22Rv1 (cell line): ENCODE results near the gene SH2D3A.
"Not testable (repeated sequence)": the region's sequence is repeated elsewhere in the genome, so short reads cannot be mapped to it uniquely, and the experiment has no call there.

ENCODE experiments used
- H3K27ac ChIP-seq: fragments of 450-650 bp; 2 replicates; pipeline ENCODE4 v1.5.1; 2017
- ZFX ChIP-seq: fragments of 450-650 bp; IDR thresholded peaks from 2 replicates; pipeline ENCODE4 v1.6.1; 2017; ENCODE audit warnings: antibody characterized with exemption, borderline replicate concordance
- TF ChIP-seq, protein P1 (sequence below): fragments of 450-650 bp; IDR thresholded peaks from 2 replicates; pipeline ENCODE4 v1.5.1; 2017; ENCODE audit warnings: mild to moderate bottlenecking

The SH2D3A gene

DNA sequence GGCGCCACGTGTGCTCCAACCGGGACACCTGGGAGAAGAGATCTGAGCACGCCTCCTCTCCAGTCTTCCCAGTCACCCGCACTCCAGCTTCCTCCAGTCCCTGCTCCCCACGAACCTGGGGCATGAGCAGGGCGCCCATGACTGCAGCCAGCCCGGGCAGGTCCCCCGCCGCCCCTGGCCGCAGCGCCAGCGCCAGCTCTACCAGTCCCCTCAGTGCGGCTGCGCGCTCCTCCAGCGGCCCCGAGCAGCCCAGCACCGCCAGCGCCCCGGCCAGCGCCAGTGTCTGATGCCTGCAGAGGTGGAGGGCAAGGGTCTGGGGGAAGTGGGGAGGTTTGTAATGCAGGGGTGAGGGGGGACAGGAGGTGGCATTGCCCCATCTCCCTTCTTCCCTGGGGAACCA is 13.1 kb downstream of the SH2D3A start:
- TF ChIP-seq, protein P1, sequence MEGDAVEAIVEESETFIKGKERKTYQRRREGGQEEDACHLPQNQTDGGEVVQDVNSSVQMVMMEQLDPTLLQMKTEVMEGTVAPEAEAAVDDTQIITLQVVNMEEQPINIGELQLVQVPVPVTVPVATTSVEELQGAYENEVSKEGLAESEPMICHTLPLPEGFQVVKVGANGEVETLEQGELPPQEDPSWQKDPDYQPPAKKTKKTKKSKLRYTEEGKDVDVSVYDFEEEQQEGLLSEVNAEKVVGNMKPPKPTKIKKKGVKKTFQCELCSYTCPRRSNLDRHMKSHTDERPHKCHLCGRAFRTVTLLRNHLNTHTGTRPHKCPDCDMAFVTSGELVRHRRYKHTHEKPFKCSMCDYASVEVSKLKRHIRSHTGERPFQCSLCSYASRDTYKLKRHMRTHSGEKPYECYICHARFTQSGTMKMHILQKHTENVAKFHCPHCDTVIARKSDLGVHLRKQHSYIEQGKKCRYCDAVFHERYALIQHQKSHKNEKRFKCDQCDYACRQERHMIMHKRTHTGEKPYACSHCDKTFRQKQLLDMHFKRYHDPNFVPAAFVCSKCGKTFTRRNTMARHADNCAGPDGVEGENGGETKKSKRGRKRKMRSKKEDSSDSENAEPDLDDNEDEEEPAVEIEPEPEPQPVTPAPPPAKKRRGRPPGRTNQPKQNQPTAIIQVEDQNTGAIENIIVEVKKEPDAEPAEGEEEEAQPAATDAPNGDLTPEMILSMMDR: no peak
- TF ChIP-seq ZFX: no peak

DNA sequence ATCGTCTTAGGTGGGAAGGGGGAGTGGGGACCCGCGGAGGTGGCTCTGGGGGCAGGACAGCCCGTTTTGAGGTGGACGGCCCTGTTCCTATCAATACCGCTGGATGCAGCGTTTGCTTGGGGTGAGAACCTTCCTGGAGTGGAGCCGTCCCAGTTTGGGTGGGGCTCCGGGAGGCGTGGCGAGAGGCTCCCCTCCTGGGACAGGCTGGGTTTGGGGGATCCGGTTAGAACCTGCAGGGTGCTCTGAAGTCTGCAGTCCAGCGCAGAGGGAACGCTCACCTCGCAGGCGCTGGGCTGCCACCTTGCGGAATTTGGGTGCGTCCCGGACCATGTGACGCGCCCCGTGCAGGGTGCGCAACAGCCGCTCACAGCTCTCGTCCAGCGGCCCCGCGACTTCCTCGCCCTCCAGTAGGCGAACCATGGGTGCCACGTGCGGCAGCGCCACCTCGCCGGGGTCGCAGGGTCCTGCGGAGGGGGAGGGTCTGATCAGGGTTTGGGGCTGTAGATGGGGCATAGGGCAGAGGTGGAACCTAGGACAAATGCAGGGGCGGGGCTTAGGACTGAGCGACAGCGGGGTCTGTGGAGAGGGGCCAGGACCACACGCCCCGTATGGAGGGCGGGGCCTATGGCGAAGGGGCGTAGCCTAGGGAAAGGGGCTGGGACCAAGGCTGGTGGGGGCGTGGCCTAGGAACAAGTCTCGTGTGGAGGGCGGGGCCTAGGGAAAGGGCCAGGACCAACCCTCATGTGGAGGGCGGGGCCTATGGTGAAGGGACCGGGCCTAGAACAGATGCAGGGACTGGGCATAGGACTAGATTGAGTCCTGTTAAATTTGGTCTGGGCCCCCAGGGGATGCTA is 13.8 kb downstream of the SH2D3A start:
- no peak for TF ChIP-seq ZFX
- TF ChIP-seq, protein P1: no peak
- no peak overlapping the region for H3K27ac ChIP-seq

More for the DNA sequence above, 13.1 kb downstream of the SH2D3A start:
- no peak overlapping the region for H3K27ac ChIP-seq

DNA sequence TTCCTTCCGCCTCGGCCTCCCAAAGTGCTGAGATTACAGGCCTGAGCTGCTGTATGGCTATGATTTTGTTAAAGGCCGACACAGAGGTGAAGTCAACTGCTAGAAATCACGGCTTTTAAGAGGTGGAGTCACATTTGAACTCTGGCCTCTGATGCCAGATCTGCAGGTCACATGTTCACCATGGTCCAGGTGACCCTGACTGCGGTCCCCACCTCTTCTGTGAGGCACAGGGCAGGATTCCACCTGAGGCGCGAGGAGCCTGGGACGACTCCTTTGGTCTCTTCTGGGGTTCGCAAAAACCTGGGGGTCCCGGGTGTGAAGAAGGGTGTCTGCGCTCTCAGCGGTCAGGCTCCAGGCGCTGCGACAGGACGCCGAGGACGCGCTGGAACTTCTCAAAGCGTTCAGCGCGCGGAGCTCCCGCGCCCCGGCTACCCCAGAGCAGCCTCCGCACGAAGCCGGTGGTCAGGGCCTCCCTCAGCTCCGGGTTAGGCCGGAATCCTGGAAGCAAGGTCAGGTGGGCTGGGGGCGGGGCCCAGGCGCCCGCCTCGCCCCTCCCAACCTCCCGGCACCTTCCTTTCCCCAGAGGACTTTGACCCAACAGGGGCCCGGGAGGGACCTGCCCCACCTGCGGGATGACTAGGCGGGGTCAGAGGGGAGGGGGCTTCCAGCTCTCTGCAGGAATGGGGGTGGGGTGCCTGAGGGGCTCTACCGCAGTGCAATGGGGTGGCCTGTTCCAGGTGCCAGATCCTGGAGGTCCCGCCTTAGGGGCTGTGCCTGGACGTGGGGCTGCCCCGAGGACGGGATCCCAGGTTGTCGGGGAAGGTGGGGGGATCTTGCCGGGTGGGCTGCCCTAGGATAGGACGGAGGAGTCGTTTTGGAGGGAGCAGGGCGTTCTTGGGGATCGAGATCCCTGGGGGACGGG is 14.7 kb downstream of the SH2D3A start:
- TF ChIP-seq, protein P1: no peak
- no peak for TF ChIP-seq ZFX
- H3K27ac ChIP-seq: no peak overlapping the region

DNA sequence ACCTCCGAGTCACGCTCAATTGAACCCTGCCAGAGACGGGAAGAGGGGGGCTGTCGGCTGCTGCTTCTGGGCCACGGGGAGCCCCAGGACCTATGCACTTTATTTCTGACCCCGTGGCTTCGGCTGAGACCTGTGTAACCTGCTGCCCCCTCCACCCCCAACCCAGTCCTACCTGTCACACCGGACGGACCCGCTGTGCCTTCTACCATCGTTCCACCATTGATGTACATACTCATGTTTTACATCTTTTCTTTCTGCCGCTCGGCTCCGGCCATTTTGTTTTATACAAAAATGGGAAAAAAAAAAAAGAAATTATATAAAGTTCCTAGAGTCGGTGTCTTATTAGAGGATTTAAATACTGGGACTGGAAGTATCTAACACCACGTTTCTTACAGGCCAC is 16.0 kb downstream of the SH2D3A start:
- TF ChIP-seq, protein P1: no peak
- no peak for TF ChIP-seq ZFX
- H3K27ac ChIP-seq: no peak overlapping the region

DNA sequence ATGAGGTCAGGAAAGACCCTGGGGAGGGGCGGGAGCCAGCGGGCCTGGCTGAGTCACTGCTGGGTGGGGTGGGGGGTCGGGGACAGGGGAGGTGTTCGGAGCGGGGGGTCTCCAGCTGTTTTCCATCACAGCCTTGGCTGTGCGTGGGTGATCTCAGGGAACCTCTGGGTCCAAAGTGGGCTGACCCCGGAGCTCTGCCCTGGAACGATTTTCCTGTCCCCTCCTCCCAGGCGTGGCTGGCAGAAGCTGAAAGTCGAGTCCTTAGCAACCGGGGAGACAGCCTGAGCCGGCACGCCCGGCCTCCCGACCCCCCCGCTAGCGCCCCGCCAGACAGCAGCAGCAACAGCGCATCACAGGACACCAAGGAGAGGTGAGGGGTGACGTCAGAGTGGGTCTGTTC is 17.2 kb downstream of the SH2D3A start:
- TF ChIP-seq, protein P1: no peak
- no peak for TF ChIP-seq ZFX
- no peak overlapping the region for H3K27ac ChIP-seq

DNA sequence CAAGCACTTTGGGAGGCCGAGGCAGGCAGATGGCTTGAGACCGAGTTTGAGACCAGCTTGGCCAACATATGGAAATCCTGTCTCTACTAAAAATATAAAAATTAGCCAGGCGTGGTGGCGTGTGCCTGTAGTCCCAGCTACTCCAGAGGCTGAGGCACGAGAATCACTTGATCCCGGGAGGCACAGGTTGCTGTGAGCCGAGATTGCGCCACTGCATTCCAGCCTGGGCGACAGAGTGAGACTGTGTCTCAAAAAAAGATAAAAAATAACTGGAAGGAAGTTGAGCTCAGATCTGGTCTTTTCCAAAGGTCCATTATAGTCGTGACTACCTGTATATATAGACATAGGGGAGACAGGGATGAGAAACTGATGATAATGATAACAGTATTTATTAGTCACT is 18.7 kb downstream of the SH2D3A start:
- not testable (repeated sequence) for H3K27ac ChIP-seq

DNA sequence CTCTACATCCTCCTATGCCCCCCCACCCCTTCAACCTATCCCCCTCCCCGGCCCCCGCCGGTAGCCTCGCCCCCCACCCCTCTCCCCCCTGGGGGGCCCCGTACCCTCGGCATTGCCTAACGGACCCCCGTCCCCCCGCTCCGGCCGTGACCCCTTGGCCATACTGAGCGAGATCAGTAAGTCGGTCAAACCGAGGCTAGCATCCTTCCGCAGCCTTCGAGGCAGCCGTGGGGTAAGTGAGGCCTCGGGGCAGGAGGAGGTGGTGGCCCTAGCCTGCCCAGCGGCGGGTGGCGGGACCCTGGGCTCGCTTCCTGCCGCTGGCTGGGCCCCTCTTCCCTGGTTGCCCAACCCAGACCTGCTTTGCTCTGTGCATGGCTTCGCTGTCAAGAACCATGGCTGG is 21.3 kb downstream of the SH2D3A start:
- no peak overlapping the region for H3K27ac ChIP-seq
- TF ChIP-seq, protein P1: no peak
- TF ChIP-seq ZFX: no peak
